Panc1 (cell line): ENCODE measurements around the gene CDC16.

Experiments used
- POLR2AphosphoS5 ChIP-seq: IDR thresholded peaks from 2 replicates; pipeline ENCODE4 v1.6.1; 2012; ENCODE audit warnings: mild to moderate bottlenecking, low read depth, low read length, moderate library complexity
- SIN3A ChIP-seq: IDR thresholded peaks from 2 replicates; pipeline ENCODE4 v1.6.1; 2012; ENCODE audit warnings: low read depth, mild to moderate bottlenecking, low read length, moderate library complexity, borderline replicate concordance; ENCODE audit not compliant: insufficient read depth
- TCF7L2 ChIP-seq: IDR thresholded peaks from 2 replicates; pipeline ENCODE4 v1.6.1; 2011; ENCODE audit warnings: mild to moderate bottlenecking, low read depth, low read length, inconsistent platforms
- TF ChIP-seq, protein P1 (sequence below): fragments of 450-650 bp; IDR thresholded peaks from 2 replicates; pipeline ENCODE4 v1.5.1; 2017; ENCODE audit warnings: mild to moderate bottlenecking

- TF ChIP-seq, protein P1, sequence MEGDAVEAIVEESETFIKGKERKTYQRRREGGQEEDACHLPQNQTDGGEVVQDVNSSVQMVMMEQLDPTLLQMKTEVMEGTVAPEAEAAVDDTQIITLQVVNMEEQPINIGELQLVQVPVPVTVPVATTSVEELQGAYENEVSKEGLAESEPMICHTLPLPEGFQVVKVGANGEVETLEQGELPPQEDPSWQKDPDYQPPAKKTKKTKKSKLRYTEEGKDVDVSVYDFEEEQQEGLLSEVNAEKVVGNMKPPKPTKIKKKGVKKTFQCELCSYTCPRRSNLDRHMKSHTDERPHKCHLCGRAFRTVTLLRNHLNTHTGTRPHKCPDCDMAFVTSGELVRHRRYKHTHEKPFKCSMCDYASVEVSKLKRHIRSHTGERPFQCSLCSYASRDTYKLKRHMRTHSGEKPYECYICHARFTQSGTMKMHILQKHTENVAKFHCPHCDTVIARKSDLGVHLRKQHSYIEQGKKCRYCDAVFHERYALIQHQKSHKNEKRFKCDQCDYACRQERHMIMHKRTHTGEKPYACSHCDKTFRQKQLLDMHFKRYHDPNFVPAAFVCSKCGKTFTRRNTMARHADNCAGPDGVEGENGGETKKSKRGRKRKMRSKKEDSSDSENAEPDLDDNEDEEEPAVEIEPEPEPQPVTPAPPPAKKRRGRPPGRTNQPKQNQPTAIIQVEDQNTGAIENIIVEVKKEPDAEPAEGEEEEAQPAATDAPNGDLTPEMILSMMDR: no peak
- TF ChIP-seq SIN3A (no peak), POLR2AphosphoS5 (no peak), TCF7L2 (no peak)
Measured at GRCh38 chr13:114257014-114257413, 22.3 kb downstream of the CDC16 start.
